Trophoblast cell (in vitro differentiated cells and primary cell): ENCODE measurements around the gene RAPGEF2.

Experiments used
- DNase-seq, 2 donors: peaks; one replicate each; pipeline ENCODE4 v3.0.0-alpha.2; 2016
- H2AFZ ChIP-seq: 2 replicates; pipeline ENCODE4 v1.6.1; 2013; ENCODE audit warnings: low read length, moderate library complexity, mild to moderate bottlenecking; ENCODE audit not compliant: insufficient read depth, poor library complexity
- H2AK5ac ChIP-seq: 2 replicates; pipeline ENCODE4 v1.6.1; 2013; ENCODE audit warnings: mild to moderate bottlenecking, low read length
- H2BK120ac ChIP-seq: 2 replicates; pipeline ENCODE4 v1.6.1; 2013; ENCODE audit warnings: low read length, mild to moderate bottlenecking, moderate library complexity; ENCODE audit not compliant: insufficient read depth, poor library complexity
- H2BK12ac ChIP-seq: 2 replicates; pipeline ENCODE4 v1.6.1; 2013; ENCODE audit warnings: mild to moderate bottlenecking, low read length, moderate library complexity
- H2BK5ac ChIP-seq: 2 replicates; pipeline ENCODE4 v1.6.1; 2013; ENCODE audit warnings: low read length, low read depth, moderate library complexity, mild to moderate bottlenecking; ENCODE audit not compliant: poor library complexity
- H3K14ac ChIP-seq: 2 replicates; pipeline ENCODE4 v1.6.1; 2013; ENCODE audit warnings: mild to moderate bottlenecking, low read length
- H3K18ac ChIP-seq: 2 replicates; pipeline ENCODE4 v1.6.1; 2013; ENCODE audit warnings: mild to moderate bottlenecking, low read length
- H3K23ac ChIP-seq: 2 replicates; pipeline ENCODE4 v1.6.1; 2013; ENCODE audit warnings: low read length
- H3K27ac ChIP-seq: 2 replicates; pipeline ENCODE4 v1.5.1; 2013; ENCODE audit warnings: low read depth, mild to moderate bottlenecking, inconsistent platforms, low read length, moderate library complexity
- H3K27me3 ChIP-seq: 2 replicates; pipeline ENCODE4 v1.6.1; 2013; ENCODE audit warnings: inconsistent platforms, mild to moderate bottlenecking, low read length, moderate library complexity; ENCODE audit not compliant: insufficient read depth
- H3K36me3 ChIP-seq, 2 experiments: 1 replicate in 1 of 2; 2 replicates in 1 of 2; pipeline ENCODE4 v1.6.1; 2013; ENCODE audit warnings: low read length in 2 of 2, mild to moderate bottlenecking in 2 of 2, moderate library complexity in 1 of 2; ENCODE audit not compliant: insufficient read depth in 2 of 2, control insufficient read depth in 1 of 2
- H3K4ac ChIP-seq: 2 replicates; pipeline ENCODE4 v1.6.1; 2013; ENCODE audit warnings: low read depth, mild to moderate bottlenecking, low read length, moderate library complexity
- H3K4me1 ChIP-seq, 2 experiments: 1 replicate in 1 of 2; 2 replicates in 1 of 2; pipeline ENCODE4 v1.6.1; 2013; ENCODE audit warnings: low read length in 2 of 2, mild to moderate bottlenecking in 2 of 2, moderate library complexity in 1 of 2; ENCODE audit not compliant: insufficient read depth in 2 of 2, control insufficient read depth in 1 of 2
- H3K4me2 ChIP-seq: 2 replicates; pipeline ENCODE4 v1.6.1; 2013; ENCODE audit warnings: inconsistent platforms, mild to moderate bottlenecking, low read length, moderate library complexity
- H3K4me3 ChIP-seq: 2 replicates; pipeline ENCODE4 v1.5.1; 2013; ENCODE audit warnings: mild to moderate bottlenecking, low read depth, low read length, inconsistent platforms
- H3K79me1 ChIP-seq: one replicate; pipeline ENCODE4 v1.6.1; 2013; ENCODE audit warnings: low read length
- H3K79me2 ChIP-seq: 2 replicates; pipeline ENCODE4 v1.6.1; 2013; ENCODE audit warnings: low read length, mild to moderate bottlenecking; ENCODE audit not compliant: control insufficient read depth, insufficient read depth, poor library complexity
- H3K9ac ChIP-seq: 2 replicates; pipeline ENCODE4 v1.6.1; 2013; ENCODE audit warnings: mild to moderate bottlenecking, low read length
- H3K9me3 ChIP-seq: 2 replicates; pipeline ENCODE4 v1.6.1; 2013; ENCODE audit warnings: low read depth, mild to moderate bottlenecking, control low read depth, inconsistent platforms, low read length; ENCODE audit not compliant: insufficient read depth
- H4K12ac ChIP-seq: 2 replicates; pipeline ENCODE4 v1.6.1; 2013; ENCODE audit warnings: low read depth, mild to moderate bottlenecking, low read length, moderate library complexity
- H4K8ac ChIP-seq: 2 replicates; pipeline ENCODE4 v1.6.1; 2013; ENCODE audit warnings: low read depth, mild to moderate bottlenecking, low read length, moderate library complexity
- H4K91ac ChIP-seq: one replicate; pipeline ENCODE4 v1.6.1; 2013; ENCODE audit warnings: low read depth, mild to moderate bottlenecking, low read length, moderate library complexity
- WGBS: extraction: QIAGEN DNeasy Blood & Tissue Kit; methylation state at CpG from one replicate; pipeline ENCODE4 v1.1.7; 2013; ENCODE audit warnings: missing lambda C conversion rate; ENCODE audit not compliant: insufficient read length, insufficient coverage; ENCODE audit errors: extremely low coverage; 5-methylcytosine and 5-hydroxymethylcytosine counted together

RAPGEF2 gene

GRCh38 chr4:159267869-159268285, 165.0 kb downstream of the RAPGEF2 start:
- H3K14ac ChIP-seq, result no peak overlapping the region
- H4K12ac ChIP-seq, result no peak overlapping the region
- no peak overlapping the region for H3K4me3 ChIP-seq
- peaks cover 2% of the 10 kb centered on the region in 2 experiments for H3K36me3 ChIP-seq
- no peak overlapping the region for H2BK12ac ChIP-seq
- no peak overlapping the region for H3K4ac ChIP-seq
- H4K91ac ChIP-seq, result no peak overlapping the region
- no peaks in the 10 kb centered on the region for H3K27me3 ChIP-seq
- H3K79me1 ChIP-seq, result no peaks in the 10 kb centered on the region
- DNase-seq, result no peak
- H3K9ac ChIP-seq, result no peak overlapping the region
- no peak overlapping the region for H3K23ac ChIP-seq
- H3K4me2 ChIP-seq, result no peak overlapping the region
- no peak overlapping the region for H3K18ac ChIP-seq
- H3K9me3 ChIP-seq, result no peaks in the 10 kb centered on the region
- no peak overlapping the region for H2AK5ac ChIP-seq
- H2BK120ac ChIP-seq, result no peak overlapping the region
- no CpG with 5 or more reads among the region's 5 CpGs for WGBS
- no peak overlapping the region for H3K27ac ChIP-seq
- H2BK5ac ChIP-seq, result no peak overlapping the region
- no peak overlapping the region for H4K8ac ChIP-seq
- no peak overlapping the region for H2AFZ ChIP-seq
- H3K4me1 ChIP-seq, result peaks cover 0 to 2% of the 10 kb centered on the region in 2 experiments
- H3K79me2 ChIP-seq, result no peaks in the 10 kb centered on the region

GRCh38 chr4:159268607-159269006, 165.7 kb downstream of the RAPGEF2 start:
- no peak overlapping the region for H4K91ac ChIP-seq
- H3K4me3 ChIP-seq, result no peak overlapping the region
- no peaks in the 10 kb centered on the region for H3K9me3 ChIP-seq
- no peak overlapping the region for H2BK120ac ChIP-seq
- no CpG with 5 or more reads among the region's 4 CpGs for WGBS
- H2AK5ac ChIP-seq, result no peak overlapping the region
- no peak overlapping the region for H3K4me2 ChIP-seq
- no peaks in the 10 kb centered on the region for H3K27me3 ChIP-seq
- no peak overlapping the region for H3K9ac ChIP-seq
- H4K8ac ChIP-seq, result no peak overlapping the region
- no peak for DNase-seq
- H3K18ac ChIP-seq, result no peak overlapping the region
- H2AFZ ChIP-seq, result no peak overlapping the region
- H3K79me1 ChIP-seq, result no peaks in the 10 kb centered on the region
- no peak overlapping the region for H3K23ac ChIP-seq
- H3K4ac ChIP-seq, result no peak overlapping the region
- no peak overlapping the region for H3K14ac ChIP-seq
- H3K79me2 ChIP-seq, result no peaks in the 10 kb centered on the region
- no peak overlapping the region for H2BK12ac ChIP-seq
- peaks cover 0 to 2% of the 10 kb centered on the region in 2 experiments for H3K4me1 ChIP-seq
- H3K27ac ChIP-seq, result no peak overlapping the region
- H2BK5ac ChIP-seq, result no peak overlapping the region
- H3K36me3 ChIP-seq, result peaks cover 2% of the 10 kb centered on the region in 2 experiments
- no peak overlapping the region for H4K12ac ChIP-seq

- Histone ChIP-seq H3K9ac (no peak overlapping the region), H3K9me3 (no peaks in the 10 kb centered on the region), H3K27me3 (no peaks in the 10 kb centered on the region), H3K79me2 (no peaks in the 10 kb centered on the region), H4K12ac (no peak overlapping the region), H2AFZ (no peak overlapping the region), H4K91ac (no peak overlapping the region), H3K27ac (no peak overlapping the region), H2BK12ac (no peak overlapping the region), H2BK120ac (no peak overlapping the region), H3K23ac (no peak overlapping the region), H3K79me1 (no peaks in the 10 kb centered on the region), H2BK5ac (no peak overlapping the region), H4K8ac (no peak overlapping the region), H2AK5ac (no peak overlapping the region), H3K4me1 (peaks cover 0 to 2% of the 10 kb centered on the region in 2 experiments), H3K4ac (no peak overlapping the region), H3K18ac (no peak overlapping the region), H3K4me3 (no peak overlapping the region), H3K14ac (no peak overlapping the region), H3K36me3 (peaks cover 2% of the 10 kb centered on the region in 2 experiments), H3K4me2 (no peak overlapping the region)
- DNase-seq, result no peak
- WGBS, result no CpG with 5 or more reads among the region's 10 CpGs
Observed at GRCh38 chr4:159269116-159269515, 166.2 kb downstream of the RAPGEF2 start.

GRCh38 chr4:159269956-159270355, 167.1 kb downstream of the RAPGEF2 start:
- DNase-seq, result no peak
- no peaks in the 10 kb centered on the region for H3K79me1 ChIP-seq

More at GRCh38 chr4:159269956-159270355, 167.1 kb downstream of the RAPGEF2 start:
- H3K79me2 ChIP-seq, result no peaks in the 10 kb centered on the region
- no peak overlapping the region for H3K4me2 ChIP-seq
- no peak overlapping the region for H2BK120ac ChIP-seq
- no peak overlapping the region for H4K8ac ChIP-seq
- no peak overlapping the region for H4K12ac ChIP-seq
- H2AFZ ChIP-seq, result no peak overlapping the region
- no peak overlapping the region for H3K27ac ChIP-seq
- H3K27me3 ChIP-seq, result no peaks in the 10 kb centered on the region
- H3K18ac ChIP-seq, result no peak overlapping the region
- H2BK12ac ChIP-seq, result no peak overlapping the region
- peaks cover 0 to 2% of the 10 kb centered on the region in 2 experiments for H3K4me1 ChIP-seq
- no peak overlapping the region for H3K9ac ChIP-seq
- H2AK5ac ChIP-seq, result no peak overlapping the region
- H3K4me3 ChIP-seq, result no peak overlapping the region
- no peak overlapping the region for H3K4ac ChIP-seq
- H3K23ac ChIP-seq, result no peak overlapping the region
- no peak overlapping the region for H4K91ac ChIP-seq
- H3K9me3 ChIP-seq, result no peaks in the 10 kb centered on the region
- H2BK5ac ChIP-seq, result no peak overlapping the region
- no peak overlapping the region for H3K14ac ChIP-seq
- H3K36me3 ChIP-seq, result peaks cover 2% of the 10 kb centered on the region in 2 experiments
